NCI-H2227 (cell line): Measurements from ENCODE around the gene CPXM2.
A peak's percentile ranks its signal among the peaks of the same experiment; 100 is the strongest.

Experiments
- DNase-seq: peaks from one replicate; lab custom pipeline; 2025; ENCODE audit not compliant: unreplicated experiment; lab: John Stamatoyannopoulos, UW

The CPXM2 gene

GRCh38 chr10:123804716-123805115 lies 86.9 kb downstream of the CPXM2 start:
- no peak for DNase-seq

DNA sequence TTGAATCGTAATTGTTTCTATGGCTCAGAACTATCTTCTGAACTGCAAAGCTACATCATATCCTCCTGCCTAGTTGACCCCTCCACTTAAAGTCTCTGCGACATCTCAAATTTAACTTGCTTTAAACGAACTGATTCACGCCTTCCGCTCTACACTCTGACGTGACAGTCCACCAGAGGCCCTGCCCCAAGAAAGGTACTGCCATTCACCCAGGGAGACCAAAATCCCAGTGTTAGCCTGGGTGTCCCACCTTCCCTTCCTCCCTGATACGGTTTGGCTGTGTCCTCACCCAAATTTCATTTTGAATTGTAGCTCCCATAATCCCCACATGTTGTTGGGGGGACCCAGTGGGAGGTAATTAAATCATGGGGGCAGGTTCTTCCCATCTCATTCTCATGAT lies 90.8 kb downstream of the CPXM2 start:
- no peak for DNase-seq

- DNase-seq = no peak
Measured at GRCh38 chr10:123800289-123800688, 91.3 kb downstream of the CPXM2 start.

GRCh38 chr10:123798856-123799255 lies 92.8 kb downstream of the CPXM2 start:
- no peak for DNase-seq

DNA sequence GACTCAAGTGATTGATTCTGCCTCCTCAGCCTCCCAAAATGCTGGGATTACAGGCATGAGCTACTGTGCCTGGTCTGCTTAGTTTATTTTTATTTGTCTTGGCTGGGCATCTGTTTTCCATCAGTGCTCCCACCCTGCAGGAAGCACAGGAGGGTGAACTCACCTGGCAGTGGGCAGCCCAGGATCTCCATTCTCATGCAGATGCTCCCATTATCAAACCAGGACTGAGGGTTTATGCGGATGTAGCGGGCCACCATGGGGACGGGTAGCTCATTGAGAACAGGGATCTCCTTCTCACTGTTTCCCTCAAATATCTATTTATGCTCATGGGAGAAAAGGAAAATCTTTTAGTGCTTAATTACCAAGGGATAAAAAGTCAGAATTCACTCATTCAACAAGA lies 93.8 kb downstream of the CPXM2 start:
- no peak for DNase-seq

- no peak for DNase-seq
Measured at GRCh38 chr10:123796736-123797135, 94.9 kb downstream of the CPXM2 start.

GRCh38 chr10:123795846-123796590 lies 95.6 kb downstream of the CPXM2 start:
- no peak for DNase-seq

DNA sequence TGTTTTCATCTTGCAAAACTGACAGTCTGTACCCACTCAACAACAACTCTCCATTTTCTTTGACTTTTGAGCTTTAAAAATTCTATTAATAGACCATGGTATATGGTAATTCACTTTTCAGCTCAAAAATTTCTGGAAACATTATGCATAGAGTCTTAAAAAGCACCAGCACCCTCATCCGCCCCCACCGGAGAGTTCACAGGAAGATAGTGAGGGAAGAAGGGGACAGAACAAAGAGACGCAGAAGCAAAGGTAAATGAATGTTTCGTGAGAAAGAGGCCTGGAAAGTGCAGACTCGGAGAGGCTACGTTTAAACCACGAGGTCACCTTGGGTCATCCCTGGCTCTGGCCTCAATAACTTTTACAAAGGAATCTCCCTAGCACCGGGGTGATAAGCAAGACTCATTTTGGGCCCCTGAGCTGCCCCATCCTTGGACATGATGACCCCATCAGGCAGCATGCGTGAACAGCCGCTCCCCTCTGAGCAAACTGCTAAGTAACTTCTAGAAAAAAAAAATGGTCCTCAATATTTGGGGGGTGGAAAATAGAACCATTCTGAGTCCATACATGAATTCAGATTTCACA lies 96.3 kb downstream of the CPXM2 start:
- DNase-seq = no peak

GRCh38 chr10:123792248-123792978 lies 99.2 kb downstream of the CPXM2 start:
- no peak for DNase-seq

GRCh38 chr10:123790132-123790885 lies 101.3 kb downstream of the CPXM2 start:
- DNase-seq = no peak

GRCh38 chr10:123788981-123789380 lies 102.6 kb downstream of the CPXM2 start:
- DNase-seq = no peak

DNA sequence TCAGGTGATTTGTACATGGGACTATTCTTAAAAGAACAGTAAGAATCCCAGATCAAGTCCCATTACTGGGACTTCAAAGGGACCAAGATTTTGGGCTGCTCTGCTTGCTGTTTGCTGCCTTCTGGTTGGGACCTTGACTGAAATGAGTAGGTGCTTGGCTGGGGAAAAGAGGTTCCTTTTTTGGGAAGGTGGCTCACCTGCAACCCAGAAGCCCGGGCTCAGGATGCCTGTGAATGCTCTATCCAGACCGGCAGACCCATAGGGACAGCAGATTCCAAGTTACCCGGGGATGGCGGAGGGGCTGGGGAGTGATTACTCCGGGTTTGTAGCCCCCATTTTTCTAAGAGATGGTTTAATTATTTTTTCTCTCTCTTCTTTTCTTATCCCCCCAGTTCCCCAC lies 104.0 kb downstream of the CPXM2 start:
- DNase-seq = no peak

DNA sequence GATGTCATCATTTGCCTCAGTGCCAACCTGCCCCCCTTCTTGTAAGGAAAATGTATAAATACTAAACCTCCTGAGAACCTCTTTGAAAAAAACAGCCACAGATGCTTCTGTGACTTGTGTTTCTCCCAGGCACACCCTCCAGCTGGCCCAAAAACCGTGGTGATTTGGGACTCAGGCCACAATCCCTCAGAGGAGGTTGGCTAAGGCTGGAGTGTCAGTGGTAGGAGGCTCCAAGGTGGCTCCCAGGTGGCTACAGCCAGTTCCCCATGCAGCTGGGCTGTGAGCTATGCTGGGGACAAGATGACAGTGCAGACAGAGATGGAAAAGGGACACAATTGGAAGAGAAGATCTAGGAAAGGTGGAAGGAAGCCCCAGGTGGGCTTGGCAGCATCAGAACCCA lies 104.7 kb downstream of the CPXM2 start:
- DNase-seq = no peak

DNA sequence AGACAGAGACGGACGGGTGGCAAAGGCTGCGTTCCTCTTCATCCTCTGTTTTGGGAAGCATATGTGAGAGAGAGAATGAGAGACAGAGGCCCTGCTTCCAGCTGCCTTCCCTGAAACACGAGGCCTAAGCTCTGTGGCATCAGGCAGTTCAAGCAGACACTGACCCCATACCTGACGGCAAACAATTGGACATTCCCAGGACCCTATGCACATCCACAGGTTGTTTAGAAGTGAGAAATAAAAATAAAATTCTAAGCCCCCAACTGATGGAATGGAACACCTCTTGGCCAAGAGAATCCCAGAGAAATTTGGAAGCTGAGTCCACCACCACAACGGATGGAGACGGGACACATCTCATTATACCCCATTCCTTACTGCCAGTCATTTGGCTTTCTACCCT lies 105.3 kb downstream of the CPXM2 start:
- no peak for DNase-seq

DNA sequence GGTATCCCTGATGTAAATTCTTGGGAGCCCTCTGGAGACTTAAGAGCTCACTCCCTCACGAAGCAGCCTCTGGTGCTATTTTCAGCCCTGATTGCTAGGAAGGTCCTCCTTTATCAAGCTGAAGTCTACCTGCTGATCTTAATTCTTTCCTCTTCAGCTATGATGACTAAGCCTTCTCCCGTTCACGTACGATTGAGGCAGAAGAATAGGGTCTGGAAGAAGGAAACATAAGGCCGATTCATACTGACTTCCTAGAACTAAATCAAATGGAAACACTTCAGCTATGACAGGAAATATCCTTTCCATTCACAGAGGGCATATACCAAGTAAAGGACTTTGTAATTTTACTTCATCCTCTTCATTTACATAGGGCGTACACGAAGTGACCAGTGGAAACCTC lies 107.0 kb downstream of the CPXM2 start:
- no peak for DNase-seq

GRCh38 chr10:123784216-123784615 lies 107.4 kb downstream of the CPXM2 start:
- no peak for DNase-seq

GRCh38 chr10:123783296-123783695 lies 108.3 kb downstream of the CPXM2 start:
- no peak for DNase-seq

- no peak for DNase-seq
Measured at GRCh38 chr10:123782549-123782948, 109.1 kb downstream of the CPXM2 start.

DNA sequence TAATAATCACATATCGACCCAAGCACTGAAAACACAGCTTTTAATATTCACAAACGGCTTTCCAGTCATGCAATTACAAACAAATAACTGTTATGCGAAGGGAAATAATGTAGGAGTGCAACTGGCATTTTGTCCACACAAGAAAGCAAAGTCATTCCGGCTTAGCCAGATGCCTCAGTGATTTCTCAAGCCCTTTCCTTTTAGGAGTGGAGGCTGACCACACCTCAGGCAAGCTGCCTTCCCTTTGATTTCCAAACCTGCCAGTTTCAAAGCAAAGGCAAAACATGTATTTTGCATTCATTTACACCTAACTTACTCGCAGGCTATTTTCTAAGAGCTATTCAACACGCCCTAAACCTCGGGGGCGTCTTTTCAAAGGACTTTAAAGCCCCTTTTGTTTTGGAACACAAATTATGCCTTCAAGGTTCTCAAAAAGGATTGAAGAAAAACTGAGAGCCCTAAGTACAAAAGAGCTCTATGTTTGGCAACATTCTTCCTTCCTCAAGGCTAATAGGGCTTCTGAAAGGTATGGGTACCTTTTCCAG lies 109.6 kb downstream of the CPXM2 start:
- DNase-seq = peak; percentile 6

DNA sequence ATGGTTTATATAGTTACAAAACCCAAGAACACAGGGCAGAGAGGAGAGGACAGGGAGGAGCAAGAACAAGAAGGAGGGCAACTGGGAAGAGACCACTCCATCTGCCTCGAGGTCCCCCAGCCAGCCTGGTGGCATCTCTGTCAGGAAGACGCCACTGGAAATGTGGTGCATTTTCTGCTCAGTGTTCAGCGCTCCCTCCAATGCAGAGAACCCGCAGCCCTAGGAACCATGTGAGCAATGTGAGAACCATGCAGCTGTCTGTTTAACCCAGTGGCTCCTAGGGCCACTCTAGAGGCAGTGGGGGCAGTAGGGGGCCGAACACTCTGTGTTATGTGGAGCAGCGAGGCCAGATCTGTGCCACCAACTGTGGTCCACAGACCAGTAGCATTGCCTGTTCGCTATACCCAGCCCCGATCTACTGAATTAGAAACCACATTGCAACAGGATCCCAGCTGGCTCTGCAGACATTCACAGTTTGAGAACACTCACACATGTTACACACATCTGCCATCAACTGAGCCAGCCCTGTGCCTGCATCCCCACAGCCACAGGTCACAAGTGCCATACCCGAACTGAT lies 110.2 kb downstream of the CPXM2 start:
- DNase-seq = no peak
